NB4 (cell line): Measurements from ENCODE around the gene PRIMPOL.

Source experiments
- MYC ChIP-seq: IDR thresholded peaks from 2 replicates; pipeline ENCODE4 v1.6.1; 2011; ENCODE audit warnings: low read depth, low read length
- POLR2A ChIP-seq: IDR thresholded peaks from 2 replicates; pipeline ENCODE4 v1.6.1; 2011; ENCODE audit warnings: mild to moderate bottlenecking; ENCODE audit not compliant: insufficient read length; ENCODE audit errors: extremely low read depth
- TF ChIP-seq, protein P1 (sequence below): IDR thresholded peaks from one replicate; pipeline ENCODE4 v1.5.1; 2012; ENCODE audit warnings: low read depth, low read length
- TF ChIP-seq, protein P2 (sequence below): IDR thresholded peaks from 2 replicates; pipeline ENCODE4 v1.6.1; 2011; ENCODE audit warnings: low read depth, low read length

DNA sequence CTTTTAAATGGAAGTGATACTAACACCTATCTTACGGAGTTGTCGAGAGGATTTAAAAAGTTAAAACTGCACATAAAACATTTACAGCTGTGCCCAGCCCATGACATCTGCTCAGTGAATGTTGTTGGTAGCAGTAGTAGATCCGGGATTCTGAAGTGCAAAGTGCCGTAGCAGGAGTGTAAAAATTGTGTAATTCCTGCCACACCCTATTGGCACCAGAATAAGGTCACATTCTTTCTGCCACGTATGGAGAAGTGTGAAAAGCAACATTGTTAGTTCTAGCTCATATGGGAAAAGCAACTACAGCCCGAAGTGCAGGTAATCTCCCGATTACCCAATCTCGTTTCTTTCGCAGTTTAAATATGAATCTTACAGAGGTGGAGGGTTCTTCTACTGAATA, 31.2 kb downstream of the PRIMPOL start:
- TF ChIP-seq, protein P1, sequence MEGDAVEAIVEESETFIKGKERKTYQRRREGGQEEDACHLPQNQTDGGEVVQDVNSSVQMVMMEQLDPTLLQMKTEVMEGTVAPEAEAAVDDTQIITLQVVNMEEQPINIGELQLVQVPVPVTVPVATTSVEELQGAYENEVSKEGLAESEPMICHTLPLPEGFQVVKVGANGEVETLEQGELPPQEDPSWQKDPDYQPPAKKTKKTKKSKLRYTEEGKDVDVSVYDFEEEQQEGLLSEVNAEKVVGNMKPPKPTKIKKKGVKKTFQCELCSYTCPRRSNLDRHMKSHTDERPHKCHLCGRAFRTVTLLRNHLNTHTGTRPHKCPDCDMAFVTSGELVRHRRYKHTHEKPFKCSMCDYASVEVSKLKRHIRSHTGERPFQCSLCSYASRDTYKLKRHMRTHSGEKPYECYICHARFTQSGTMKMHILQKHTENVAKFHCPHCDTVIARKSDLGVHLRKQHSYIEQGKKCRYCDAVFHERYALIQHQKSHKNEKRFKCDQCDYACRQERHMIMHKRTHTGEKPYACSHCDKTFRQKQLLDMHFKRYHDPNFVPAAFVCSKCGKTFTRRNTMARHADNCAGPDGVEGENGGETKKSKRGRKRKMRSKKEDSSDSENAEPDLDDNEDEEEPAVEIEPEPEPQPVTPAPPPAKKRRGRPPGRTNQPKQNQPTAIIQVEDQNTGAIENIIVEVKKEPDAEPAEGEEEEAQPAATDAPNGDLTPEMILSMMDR: no peak
- no peak for TF ChIP-seq POLR2A
- no peak for TF ChIP-seq MYC
- TF ChIP-seq, protein P2, sequence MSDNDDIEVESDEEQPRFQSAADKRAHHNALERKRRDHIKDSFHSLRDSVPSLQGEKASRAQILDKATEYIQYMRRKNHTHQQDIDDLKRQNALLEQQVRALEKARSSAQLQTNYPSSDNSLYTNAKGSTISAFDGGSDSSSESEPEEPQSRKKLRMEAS: no peak
